ENCODE results near the gene ZNF536.
"Not testable (repeated sequence)": the region's sequence is repeated elsewhere in the genome, so short reads cannot be mapped to it uniquely, and the experiment has no call there.

The ZNF536 gene

GRCh38 chr19:30390356-30390988 is 18.3 kb downstream of the ZNF536 start:
- no peak for DNase-seq

DNA sequence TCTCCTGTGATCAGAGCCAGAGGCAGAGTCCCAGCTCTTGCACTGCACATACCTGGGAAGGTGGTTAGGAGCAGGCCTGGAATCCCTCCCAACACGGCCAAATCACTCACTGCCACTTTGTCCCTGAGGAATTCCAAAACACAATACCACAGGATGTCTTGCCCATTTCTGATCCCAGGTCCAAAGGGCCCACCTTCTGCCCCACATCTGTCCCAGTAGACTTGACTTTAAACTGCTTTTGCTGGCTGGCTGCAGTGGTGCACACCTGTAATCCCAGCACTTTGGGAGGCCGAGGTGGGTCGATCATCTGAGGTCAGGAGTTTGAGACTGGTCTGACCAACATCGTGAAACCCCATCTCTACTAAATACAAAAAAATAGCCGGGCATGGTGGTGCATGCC is 18.9 kb downstream of the ZNF536 start:
- DNase-seq, result no peak

- no peak for DNase-seq
Measured at GRCh38 chr19:30391554-30392551, 19.7 kb downstream of the ZNF536 start.

GRCh38 chr19:30393046-30393445 is 20.9 kb downstream of the ZNF536 start:
- DNase-seq, result no peak

- DNase-seq, result no peak
Measured at GRCh38 chr19:30393729-30394480, 21.7 kb downstream of the ZNF536 start.

DNA sequence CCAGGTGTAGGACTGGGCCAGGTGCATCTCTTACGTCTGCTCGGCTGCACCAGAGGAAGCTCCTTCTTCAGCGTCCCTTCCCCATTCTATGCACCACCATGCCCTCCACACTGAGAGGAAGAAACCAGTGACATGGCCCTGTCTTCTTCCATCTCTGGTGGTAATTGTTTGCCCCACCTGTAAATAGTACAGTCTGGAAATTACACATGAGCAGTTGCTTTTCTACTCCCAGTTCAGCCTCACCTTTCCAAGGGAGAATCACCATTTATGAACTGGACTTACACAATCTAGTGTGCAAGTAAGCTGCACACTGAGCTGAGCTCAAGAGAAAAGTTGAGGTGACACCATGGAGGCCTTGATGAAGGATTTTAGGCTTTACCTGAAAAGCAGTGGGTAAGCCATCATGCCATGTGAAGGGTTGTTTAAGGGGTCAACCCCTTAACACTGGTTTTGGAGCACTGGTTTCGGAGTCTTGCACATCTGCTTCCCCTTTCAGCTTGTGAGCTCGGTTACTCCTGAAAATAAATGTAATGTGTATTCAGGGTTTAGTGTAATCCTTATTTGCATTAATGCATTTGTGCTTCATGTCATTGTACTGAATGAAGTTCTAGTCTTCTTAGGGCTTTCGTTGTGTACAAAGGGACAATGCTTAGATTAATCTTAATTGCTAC is 22.4 kb downstream of the ZNF536 start:
- no peak for DNase-seq

DNA sequence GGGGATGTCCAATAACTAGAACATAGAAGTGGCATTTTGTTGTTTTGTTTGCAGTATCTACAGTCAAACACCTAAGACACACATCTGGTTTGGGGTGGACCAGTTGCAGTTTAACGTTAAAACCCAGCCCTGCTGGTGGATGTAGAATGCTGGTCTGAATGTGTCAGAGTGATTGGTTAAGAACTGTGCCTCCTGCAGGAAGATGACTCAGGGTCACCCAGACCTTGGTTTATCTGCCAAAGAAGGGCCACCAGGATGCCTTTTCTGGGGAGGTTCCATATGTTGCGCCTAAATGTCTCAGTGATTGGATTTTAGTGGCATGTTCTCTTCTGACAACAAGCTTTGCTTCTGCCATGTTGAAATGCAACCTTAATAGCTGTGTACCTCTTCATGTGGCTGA is 23.1 kb downstream of the ZNF536 start:
- no peak for DNase-seq

- not testable (repeated sequence) for DNase-seq
Measured at GRCh38 chr19:30398539-30398938, 26.4 kb downstream of the ZNF536 start.

DNA sequence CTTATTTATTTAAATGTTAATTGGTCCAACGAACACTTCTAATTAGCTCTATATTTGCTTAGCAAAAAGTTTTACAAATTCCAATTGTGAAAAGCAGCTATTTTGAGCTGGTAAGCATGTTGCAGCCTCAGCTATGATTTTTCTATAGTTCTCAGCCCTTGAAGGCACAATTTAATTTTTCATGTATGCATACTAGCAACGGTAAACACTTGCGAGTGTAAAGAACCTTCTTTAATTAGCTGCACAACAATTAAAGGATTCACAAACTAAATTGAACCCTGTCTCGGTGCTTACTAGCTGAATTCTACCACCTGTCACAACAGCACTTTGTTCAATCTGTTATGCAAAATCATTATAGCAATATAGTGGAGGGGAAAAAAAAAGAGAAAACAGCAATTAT is 29.8 kb downstream of the ZNF536 start:
- DNase-seq, result no peak

DNA sequence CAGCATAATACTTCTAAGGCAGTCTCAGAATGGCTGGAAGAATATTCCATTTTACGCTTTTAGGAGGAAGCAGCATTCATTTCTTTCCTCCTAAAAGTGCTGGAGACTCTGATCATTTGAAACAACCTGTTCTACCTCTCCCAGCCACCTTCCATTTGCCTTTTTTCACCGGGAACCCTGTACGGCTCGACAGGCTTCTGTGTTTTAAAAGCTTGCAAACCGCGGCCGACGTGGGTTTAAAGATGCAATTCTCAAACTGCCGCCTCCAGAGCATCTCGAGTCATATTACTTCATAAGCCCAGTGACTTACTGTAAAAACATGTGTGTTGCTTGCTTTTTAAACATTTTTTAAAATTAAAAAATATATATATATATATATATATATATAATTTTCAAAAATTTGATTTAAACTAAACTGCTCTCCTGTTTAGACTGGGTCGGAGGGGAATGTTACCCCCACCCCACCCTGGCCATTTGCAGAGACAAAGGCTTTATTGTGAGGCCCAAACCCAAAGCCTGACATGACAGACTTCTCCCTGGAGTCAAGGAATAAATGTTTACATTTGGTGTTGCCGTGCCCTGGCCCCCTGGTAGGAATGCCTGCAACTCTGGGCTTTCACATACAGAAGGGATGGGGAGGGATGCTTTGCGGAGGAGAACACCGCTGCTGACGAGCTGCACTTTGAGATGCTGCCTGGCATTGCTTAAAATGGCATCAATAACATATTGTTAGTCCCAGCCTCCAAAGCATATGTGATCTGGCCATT is 30.4 kb downstream of the ZNF536 start:
- DNase-seq, result no peak

DNA sequence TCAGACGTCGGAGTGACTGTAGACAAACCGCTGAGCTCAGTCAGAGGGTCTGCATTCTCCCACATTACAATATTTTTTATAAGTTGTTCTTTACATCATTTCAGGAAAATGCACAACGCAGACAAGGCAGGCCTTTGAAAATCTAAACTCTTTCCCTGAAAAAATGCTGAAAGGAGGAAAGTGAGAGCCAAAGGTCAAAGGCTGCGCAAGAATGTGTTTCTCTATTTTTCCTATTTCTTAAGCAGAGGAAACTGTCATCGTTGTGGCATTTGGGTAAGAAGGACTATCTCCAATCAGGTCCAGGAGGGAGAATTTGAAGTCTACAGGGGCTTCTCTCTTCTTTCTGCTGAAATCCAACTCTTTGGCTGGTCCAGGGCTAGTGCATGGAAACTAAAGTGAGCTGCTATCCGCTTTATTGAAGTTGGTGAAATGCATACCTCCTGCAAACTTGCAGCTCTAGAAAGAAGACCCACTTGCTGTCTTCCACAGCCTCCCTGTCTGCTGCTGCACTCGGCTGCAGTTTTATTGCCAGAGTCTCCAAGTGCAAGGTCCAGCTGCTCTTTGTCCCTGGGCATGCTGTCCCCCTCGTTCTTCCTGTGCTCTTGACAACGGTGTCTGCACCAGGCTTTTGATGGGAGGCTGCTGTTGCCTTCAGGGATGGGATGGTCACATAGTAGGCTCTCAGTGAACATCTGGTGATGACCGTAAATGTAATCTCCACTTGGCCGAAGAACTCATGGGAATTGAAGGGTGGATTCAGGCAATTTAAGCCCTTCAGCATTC is 31.2 kb downstream of the ZNF536 start:
- DNase-seq, result no peak

DNA sequence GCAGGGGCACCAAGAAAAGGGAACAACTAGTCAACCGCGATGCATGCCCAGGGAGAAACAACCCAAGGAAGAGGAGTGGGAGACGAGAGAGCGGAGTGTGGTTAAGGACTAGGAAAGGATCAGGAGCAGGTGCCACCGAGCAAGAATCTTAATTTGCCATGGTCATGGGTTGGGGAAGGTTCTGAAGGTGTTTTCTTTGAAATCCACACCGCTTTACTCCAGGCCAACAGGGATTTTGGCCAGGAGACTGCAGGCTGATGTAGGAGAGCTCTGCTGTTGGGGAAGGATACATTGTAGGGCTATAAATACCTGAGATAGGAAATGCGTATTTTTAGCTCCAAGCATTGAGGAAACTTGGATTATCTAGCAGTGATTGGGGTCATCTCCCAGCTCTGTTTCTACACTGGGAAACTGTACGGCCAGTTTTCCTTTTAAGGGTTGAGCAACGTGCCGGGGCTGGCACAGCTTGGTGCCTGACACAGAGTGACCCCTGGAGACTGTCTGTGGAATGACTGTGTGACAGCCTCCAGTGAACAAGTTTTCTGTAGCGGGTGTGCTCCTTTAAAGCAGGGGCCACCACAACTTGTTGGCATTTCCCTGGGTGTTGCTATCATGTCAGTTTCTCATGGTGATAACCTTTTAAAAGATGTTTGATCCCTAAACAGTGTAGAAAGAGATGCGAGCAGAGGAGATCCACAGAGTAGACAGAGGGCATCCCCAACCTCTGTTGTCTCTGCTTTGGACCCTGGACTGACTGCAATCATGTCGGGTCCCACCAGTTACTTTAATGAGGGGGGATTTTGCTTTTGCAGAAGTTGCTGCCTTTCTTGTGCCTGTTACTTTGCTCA is 34.3 kb downstream of the ZNF536 start:
- DNase-seq, result no peak

- no peak for DNase-seq
Measured at GRCh38 chr19:30407068-30407709, 35.0 kb downstream of the ZNF536 start.

GRCh38 chr19:30408734-30409301 is 36.6 kb downstream of the ZNF536 start:
- no peak for DNase-seq

DNA sequence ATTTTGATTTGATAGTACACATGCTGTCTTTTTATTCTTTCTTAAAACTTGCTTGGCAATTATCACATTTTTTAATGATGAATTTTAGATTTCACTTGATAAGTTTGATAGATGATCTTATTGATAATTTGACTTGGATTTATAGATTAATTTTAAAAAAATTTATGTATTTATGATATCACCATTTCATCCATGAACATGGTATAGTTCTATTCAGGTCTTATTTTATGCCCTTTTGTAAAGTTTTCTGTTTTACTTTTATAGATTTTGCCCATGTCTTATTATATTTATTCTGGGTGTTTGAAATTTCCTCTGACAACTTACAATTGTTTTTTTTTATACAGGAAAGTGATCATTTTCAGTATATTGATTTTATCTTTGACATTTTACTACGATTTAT is 39.5 kb downstream of the ZNF536 start:
- DNase-seq, result no peak

DNA sequence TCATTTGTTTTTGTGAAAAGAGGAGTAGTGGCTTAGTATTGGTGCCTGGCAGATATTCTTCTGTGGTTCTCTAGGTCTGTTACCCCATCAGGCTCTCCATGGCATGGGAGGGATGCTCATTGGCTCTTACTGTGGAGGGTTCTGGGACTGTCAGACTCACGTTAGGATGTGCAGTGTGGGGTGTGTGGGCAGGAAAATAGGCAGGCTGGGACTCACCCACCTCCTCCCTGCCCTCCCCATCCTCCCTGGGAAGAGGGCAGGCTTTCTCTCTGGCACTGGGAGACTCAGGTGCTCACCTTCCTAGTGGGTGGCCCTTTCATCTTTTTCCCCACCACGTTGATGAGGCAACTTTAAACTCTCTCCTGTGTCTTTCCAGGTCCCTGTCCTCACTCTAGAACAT is 44.2 kb downstream of the ZNF536 start:
- no peak for DNase-seq

DNA sequence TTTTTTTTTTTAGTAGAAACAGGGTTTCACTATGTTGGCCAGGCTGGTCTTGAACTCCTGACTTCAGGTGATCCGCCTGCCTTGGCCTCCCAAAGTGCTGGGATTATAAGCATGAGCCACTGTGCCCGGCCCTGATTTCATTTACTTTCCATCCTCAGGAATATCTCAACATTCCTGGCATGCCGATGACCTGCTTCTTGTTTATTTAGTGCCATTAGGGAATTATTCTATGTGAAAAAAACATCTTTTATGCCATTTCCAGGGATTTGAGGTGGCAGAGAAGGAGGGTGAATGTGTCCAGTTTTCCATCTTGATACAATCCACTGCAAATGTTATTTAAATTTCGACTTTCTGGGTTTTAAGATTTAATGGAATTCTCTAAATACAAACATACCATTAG is 45.0 kb downstream of the ZNF536 start:
- not testable (repeated sequence) for DNase-seq

GRCh38 chr19:30419568-30420180 is 47.5 kb downstream of the ZNF536 start:
- DNase-seq, result no peak

- no peak for DNase-seq
Measured at GRCh38 chr19:30420316-30420715, 48.1 kb downstream of the ZNF536 start.
